ENCODE data around the gene LAMA2. TPM values are rescaled to one million over a fixed set of nuclear protein-coding genes. Genes with fewer than 3 reads are reported as not detected.

Gene LAMA2
- total and polyA plus RNA-seq, 2 of the 13 experiments (the other 11 are each of a cell fraction or from before 2014, with no cell fraction given) = 0.11 to 0.28 TPM

GRCh38 chr6:129192458-129192989 lies 309.6 kb downstream of the LAMA2 start:
- H4K20me1 ChIP-seq (ENCODE audit: insufficient read depth, low read length) = no peaks in the 10 kb centered on the region

GRCh38 chr6:129194306-129194941 lies 311.5 kb downstream of the LAMA2 start:
- Histone ChIP-seq H3K9ac (ENCODE audit: insufficient read depth, low read depth, low read length) (no peak overlapping the region), H3K36me3 (replicated peaks in 1 of 2; ENCODE audit: control insufficient read depth in 1 of 2, insufficient read depth in 2 of 2, low read length in 2 of 2) (no peaks in the 10 kb centered on the region), H4K20me1 (ENCODE audit: insufficient read depth, low read length) (no peaks in the 10 kb centered on the region), H3K4me3 (replicated peaks in 1 of 3; ENCODE audit: insufficient read depth in 1 of 3, low read depth in 2 of 3, low read length in 3 of 3) (no peak overlapping the region), H3K79me2 (ENCODE audit: insufficient read depth, low read length) (no peaks in the 10 kb centered on the region), H3K27me3 (ENCODE audit: control insufficient read depth in 1 of 2, insufficient read depth in 2 of 2, low read length in 2 of 2) (no peaks in the 10 kb centered on the region), H3K4me2 (ENCODE audit: low read depth, low read length) (no peak overlapping the region), H3K27ac (ENCODE audit: extremely low read length, insufficient read depth, low read length) (no peak overlapping the region), H3K4me1 (ENCODE audit: insufficient read depth, low read length) (no peaks in the 10 kb centered on the region), H2AFZ (ENCODE audit: low read length) (no peak overlapping the region), H3K9me3 (ENCODE audit: low read length) (no peaks in the 10 kb centered on the region)
- no peak for DNase-seq (ENCODE audit: low spot score)
- FAIRE-seq = no peak
- BruUV-seq (replicated peaks) = no TSS peak
- in situ Hi-C loops (cut with HindIII; ENCODE audit: extremely low pct_ligation_motif_present, low pct_unique_long_range_greater_than_20kb) (no loop called here), intact Hi-C loops (cut with micrococcal nuclease; ENCODE audit: unreplicated experiment) (no loop called here)
- CTCF ChIA-PET (ENCODE audit: low intra/inter-chr PET ratio, low total read pairs) = no interaction called here
- 5% methylated on average over 7 of the region's 7 CpGs for WGBS (ENCODE audit: low lambda C conversion rate)
- ATAC-seq = no peak
- POLR2A ChIA-PET = no interaction called here
- TF ChIP-seq ZC3H4 (CRISPR knock-in tag; IDR thresholded peaks at IDR 0.05; ENCODE audit: borderline replicate concordance) = no peak
- no peak for TF ChIP-seq ZBTB34 (CRISPR knock-in tag; IDR thresholded peaks at IDR 0.05)
- no peak for TF ChIP-seq TOE1 (CRISPR knock-in tag; IDR thresholded peaks at IDR 0.05)
- no peak for TF ChIP-seq ZZZ3 (CRISPR knock-in tag; IDR thresholded peaks at IDR 0.05; ENCODE audit: borderline replicate concordance)
- TF ChIP-seq MEIS2 (CRISPR knock-in tag; IDR thresholded peaks at IDR 0.05) = no peak
- TF ChIP-seq ZKSCAN5 (CRISPR knock-in tag; IDR thresholded peaks at IDR 0.05) = no peak

More at GRCh38 chr6:129192458-129192989, 309.6 kb downstream of the LAMA2 start:
- intact Hi-C loops (cut with micrococcal nuclease; ENCODE audit: unreplicated experiment) (no loop called here), in situ Hi-C loops (cut with HindIII; ENCODE audit: extremely low pct_ligation_motif_present, low pct_unique_long_range_greater_than_20kb) (no loop called here)
- H3K4me3 ChIP-seq (replicated peaks in 1 of 3; ENCODE audit: insufficient read depth in 1 of 3, low read depth in 2 of 3, low read length in 3 of 3) = no peak overlapping the region
- no peak for TF ChIP-seq HMG20A (CRISPR knock-in tag; IDR thresholded peaks at IDR 0.05; ENCODE audit: borderline replicate concordance)
- TF ChIP-seq MAFK (conservative IDR thresholded peaks at IDR 0.05 in 1 of 2, IDR thresholded peaks at IDR 0.05 in 1 of 2; ENCODE audit: low read length in 2 of 2) = peak; percentile 64 to 79; a peak in 3 of 4 replicates
- no peak for TF ChIP-seq PRPF4 (IDR thresholded peaks at IDR 0.05; ENCODE audit: low read depth, low read length, poor library complexity, severe bottlenecking)
- TF ChIP-seq CENPBD1 (CRISPR knock-in tag; IDR thresholded peaks at IDR 0.05; ENCODE audit: borderline replicate concordance, low read depth) = no peak
- no peak for TF ChIP-seq DR1 (CRISPR knock-in tag; IDR thresholded peaks at IDR 0.05)
- TF ChIP-seq MAFF (IDR thresholded peaks at IDR 0.05; ENCODE audit: low read depth, low read length) = peak; percentile 74
- no peaks in the 10 kb centered on the region for H3K27me3 ChIP-seq (ENCODE audit: control insufficient read depth in 1 of 2, insufficient read depth in 2 of 2, low read length in 2 of 2)
- FAIRE-seq = no peak
- no peak for DNase-seq (ENCODE audit: low spot score)
- H3K4me1 ChIP-seq (ENCODE audit: insufficient read depth, low read length) = no peaks in the 10 kb centered on the region
- H3K9ac ChIP-seq (ENCODE audit: insufficient read depth, low read depth, low read length) = no peak overlapping the region
- WGBS (ENCODE audit: low lambda C conversion rate) = 44% methylated on average over 14 of the region's 14 CpGs
- ChIA-PET POLR2A (no interaction called here), CTCF (ENCODE audit: low intra/inter-chr PET ratio, low total read pairs) (no interaction called here)
- no peaks in the 10 kb centered on the region for H3K79me2 ChIP-seq (ENCODE audit: insufficient read depth, low read length)
- ATAC-seq = no peak
- H3K4me2 ChIP-seq (ENCODE audit: low read depth, low read length) = no peak overlapping the region
- no peaks in the 10 kb centered on the region for H3K36me3 ChIP-seq (replicated peaks in 1 of 2; ENCODE audit: control insufficient read depth in 1 of 2, insufficient read depth in 2 of 2, low read length in 2 of 2)
- H3K9me3 ChIP-seq (ENCODE audit: low read length) = no peaks in the 10 kb centered on the region
- no TSS peak for BruUV-seq (replicated peaks)
- H3K27ac ChIP-seq (ENCODE audit: extremely low read length, insufficient read depth, low read length) = no peak overlapping the region
- H2AFZ ChIP-seq (ENCODE audit: low read length) = no peak overlapping the region

Measured in HepG2 (cell line).